Activated B cell treated with CpG ODN at 0.5 μM for 24 hours (primary cell): ENCODE data around the gene PAIP2B. TPM values are rescaled to one million over a fixed set of nuclear protein-coding genes. Genes with fewer than 3 reads are reported as not detected.

Source experiments
- total RNA-seq: library from RNA; stranded (reverse); gene quantifications from 2 replicates; pipeline ENCODE4 v1.2.3, GENCODE V29; 2022

Gene PAIP2B
- total RNA-seq, 1 donor from 2014 or later: 3.7 TPM

Other genes with a start within 250 kb of the PAIP2B start
- gene ANKRD53, start 248.5 kb downstream of the PAIP2B start, total RNA-seq: 0.71 and 2.5 TPM in 2 replicates
- 46.8 and 54.1 TPM in 2 replicates for gene TEX261, start 232.2 kb downstream of the PAIP2B start, total RNA-seq
- gene NAGK, start 158.5 kb downstream of the PAIP2B start, total RNA-seq: 175 and 208 TPM in 2 replicates
- 11.1 and 12.2 TPM in 2 replicates for gene MCEE, start 96.9 kb downstream of the PAIP2B start, total RNA-seq
- gene MPHOSPH10, start 96.5 kb downstream of the PAIP2B start, total RNA-seq: 47.6 and 47.8 TPM in 2 replicates
- 125 and 152 TPM in 2 replicates for gene ZNF638, start 104.7 kb upstream of the PAIP2B start, total RNA-seq
- 0.10 and 0.13 TPM in 2 replicates for gene DYSF, start 226.5 kb upstream of the PAIP2B start, total RNA-seq